GM18867 (cell line): ENCODE data around the gene RALGAPA1.
"Not testable (repeated sequence)": the region's sequence is repeated elsewhere in the genome, so short reads cannot be mapped to it uniquely, and the experiment has no call there.

Experiments used
- ATAC-seq: cut with Tn5 transposase; IDR thresholded peaks from one replicate; pipeline ENCODE4 v1.9.1; 2021; ENCODE audit warnings: mild to moderate bottlenecking, moderate library complexity; ENCODE audit not compliant: unreplicated experiment

RALGAPA1 gene

DNA sequence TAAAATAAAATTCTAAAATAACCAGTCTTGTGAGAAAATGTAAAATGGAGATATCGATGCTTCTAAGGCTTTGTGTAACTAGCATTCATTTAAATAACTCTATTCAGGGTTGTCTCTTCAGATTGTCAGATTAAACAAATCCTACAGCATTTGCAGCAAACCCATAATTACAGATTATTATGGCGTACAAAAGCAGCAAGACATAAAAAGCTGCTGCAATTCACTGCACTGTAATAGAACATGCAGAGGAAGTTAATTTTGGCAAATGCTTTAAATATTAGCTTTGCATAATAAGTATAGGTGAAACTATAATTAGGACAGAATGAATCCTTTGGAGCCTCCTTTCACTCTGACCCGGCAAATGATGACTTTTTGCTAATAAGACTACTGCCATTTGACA is 176.8 kb downstream of the RALGAPA1 start:
- ATAC-seq: no peak

DNA sequence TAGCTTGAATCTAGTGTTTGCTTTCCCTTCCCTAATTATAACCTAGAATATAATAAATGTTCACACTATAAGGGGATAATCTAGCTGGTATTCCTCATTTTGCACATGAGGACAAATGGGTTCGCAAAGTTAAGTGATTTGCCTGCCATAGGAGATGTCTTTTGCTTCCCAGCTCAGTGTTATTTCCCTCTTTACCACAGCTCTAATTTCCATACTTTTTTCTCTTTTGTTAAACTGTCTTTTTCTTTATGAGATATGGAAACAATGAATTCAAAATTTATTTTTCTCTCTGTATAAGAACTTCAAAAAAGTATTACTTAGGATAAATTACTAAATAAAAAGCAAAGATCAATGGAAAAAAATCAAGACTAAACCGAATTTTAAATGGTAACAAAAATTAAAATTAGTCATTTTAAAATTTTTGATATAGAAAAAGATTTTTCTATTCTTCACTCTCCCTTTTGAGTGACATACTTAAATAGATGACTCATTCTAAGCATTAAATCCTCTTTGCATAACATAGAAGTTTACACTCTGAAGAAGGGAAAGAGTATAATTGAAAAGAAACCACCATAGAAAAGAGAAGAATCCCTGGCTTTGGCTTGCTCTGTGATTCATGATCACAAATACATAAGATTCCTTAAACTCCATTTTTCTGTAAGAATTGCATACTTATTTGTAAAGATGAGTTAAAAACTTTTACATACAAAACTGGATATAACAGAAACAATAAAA is 177.9 kb downstream of the RALGAPA1 start:
- ATAC-seq: no peak

DNA sequence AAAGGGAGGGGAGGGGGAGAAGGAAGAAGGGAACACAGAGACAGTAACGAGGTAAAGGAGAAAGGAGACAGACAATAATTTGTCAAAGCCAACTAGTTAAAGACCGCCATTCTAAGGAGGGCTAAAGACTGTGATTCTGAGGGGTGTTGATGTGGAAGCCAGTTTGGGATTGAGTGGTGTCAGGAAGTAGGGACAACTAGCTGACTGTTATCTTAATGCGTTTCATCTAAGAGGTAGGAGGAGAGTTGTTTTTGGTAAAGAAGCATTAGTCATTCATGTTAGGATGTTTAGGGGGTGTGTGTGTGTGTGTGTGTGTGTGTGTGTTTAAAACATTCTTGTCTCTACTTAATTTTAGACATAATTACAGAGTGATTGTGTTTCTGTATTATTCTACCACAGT is 180.1 kb downstream of the RALGAPA1 start:
- no peak for ATAC-seq

DNA sequence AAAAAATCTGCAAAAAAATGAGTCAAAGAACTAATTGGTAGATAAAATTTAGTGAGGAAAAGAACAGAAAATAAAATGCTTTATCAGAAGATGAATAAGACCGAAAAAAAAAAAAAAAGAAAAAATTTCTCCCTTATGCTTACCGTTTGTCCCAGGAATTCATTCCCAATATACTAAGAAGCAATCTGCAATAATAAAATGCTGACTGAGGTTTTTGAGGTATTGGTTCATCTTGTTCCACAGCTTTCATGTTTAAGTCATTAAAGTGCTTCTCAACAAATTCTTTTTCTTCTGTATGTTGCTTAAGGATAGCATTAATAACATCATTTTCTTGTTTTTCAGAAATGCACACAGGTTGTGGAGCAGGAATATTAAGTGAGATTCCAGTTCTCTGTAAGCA is 182.1 kb downstream of the RALGAPA1 start:
- ATAC-seq: not testable (repeated sequence)

DNA sequence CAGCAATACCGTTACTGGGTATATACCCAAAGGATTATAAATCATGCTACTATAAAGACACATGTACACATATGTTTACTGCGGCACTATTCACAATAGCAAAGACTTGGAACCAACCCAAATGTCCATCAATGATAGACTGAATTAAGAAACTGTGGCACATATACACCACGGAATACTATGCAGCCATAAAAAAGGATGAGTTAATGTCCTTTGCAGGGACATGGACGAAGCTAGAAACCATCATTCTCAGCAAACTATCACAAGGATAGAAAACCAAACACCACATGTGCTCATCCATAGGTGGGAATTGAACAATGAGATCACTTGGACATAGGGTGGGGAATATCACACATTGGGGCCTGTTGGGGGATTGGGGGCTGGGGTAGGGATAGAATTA is 187.1 kb downstream of the RALGAPA1 start:
- not testable (repeated sequence) for ATAC-seq

DNA sequence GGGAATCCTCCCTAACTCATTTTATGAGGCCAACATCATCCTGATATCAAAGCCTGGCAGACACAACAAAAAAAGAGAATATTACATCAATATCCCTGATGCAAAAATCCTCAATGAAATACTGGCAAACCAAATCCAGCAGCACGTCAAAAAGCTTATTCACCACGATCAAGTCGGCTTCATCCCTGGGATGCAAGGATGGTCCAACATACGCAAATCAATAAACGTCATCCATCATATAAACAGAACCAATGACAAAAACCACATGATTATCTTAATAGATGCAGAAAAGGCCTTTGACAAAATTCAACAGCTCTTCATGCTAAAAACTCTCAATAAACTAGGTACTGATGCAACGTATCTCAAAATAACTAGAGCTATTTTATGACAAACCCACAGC is 189.1 kb downstream of the RALGAPA1 start:
- not testable (repeated sequence) for ATAC-seq

DNA sequence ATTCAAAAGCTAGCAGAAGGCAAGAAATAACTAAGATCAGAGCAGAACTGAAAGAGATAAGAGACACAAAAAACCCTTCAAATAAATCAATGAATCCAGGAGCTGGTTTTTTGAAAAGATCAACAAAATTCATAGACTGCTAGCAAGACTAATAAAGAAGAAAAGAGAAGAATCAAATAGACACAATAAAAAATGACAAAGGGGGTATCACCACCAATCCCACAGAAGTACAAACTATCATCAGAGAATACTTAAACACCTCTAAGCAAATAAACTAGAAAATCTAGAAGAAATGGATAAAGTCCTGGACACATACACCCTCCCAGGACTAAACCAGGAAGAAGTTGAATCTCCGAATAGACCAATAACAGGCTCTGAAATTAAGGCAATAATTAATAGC is 189.6 kb downstream of the RALGAPA1 start:
- ATAC-seq: not testable (repeated sequence)

DNA sequence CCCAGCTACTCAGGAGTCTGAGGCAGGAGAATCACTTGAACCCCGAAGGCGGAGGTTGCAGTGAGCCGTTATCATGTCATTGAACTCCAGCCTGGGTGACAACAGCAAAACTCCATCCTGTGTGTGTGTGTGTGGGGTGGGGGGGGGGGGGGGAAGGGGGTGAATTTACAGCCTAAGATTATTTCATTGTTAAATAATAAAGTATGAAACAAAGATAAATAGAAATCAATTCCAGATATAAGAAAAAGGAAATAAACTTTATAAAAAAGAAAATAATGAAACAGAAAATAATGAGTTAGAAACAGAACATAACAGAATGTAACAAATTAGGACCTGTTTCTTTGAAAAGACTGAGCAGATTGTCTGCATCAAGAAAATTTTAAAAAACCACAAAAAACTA is 191.6 kb downstream of the RALGAPA1 start:
- no peak for ATAC-seq

DNA sequence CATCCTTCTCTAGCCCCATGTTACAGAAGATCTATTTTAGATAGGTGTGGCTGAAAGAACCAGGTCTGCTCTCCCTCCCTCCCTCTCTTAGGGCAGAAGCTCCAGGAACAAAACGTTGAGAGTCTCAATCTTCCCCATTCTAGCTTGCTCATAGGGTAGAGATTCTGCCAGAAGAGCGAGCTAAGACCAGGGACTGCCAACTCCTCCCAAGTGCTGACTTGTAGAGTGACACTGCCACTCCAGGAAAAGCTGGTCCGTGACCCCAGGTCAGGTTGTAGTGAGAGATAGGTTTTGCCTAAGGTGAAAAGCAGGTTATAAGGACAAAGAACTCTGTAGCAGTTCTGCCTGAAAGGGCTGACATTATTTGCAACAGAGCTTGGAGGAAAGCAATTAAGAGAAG is 201.7 kb downstream of the RALGAPA1 start:
- no peak for ATAC-seq

DNA sequence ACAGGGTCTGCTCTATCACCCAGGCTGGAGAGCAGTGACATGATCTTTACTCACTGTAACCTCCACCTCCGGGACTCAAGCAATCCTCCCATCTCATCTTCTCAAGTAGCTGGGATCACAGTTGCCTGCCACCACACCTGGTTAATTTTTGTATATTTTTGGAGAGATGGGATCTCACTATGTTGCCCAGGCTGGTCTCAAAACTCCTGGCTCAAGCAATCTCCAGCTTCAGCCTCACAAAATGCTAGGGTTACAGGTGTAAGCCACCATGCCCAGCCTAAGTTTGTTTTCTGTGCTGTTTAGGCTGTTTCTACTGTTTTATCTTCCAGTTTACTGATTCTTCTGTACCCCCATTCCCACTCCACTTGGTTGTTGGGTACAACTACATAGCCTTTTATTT is 208.8 kb downstream of the RALGAPA1 start:
- ATAC-seq: no peak

DNA sequence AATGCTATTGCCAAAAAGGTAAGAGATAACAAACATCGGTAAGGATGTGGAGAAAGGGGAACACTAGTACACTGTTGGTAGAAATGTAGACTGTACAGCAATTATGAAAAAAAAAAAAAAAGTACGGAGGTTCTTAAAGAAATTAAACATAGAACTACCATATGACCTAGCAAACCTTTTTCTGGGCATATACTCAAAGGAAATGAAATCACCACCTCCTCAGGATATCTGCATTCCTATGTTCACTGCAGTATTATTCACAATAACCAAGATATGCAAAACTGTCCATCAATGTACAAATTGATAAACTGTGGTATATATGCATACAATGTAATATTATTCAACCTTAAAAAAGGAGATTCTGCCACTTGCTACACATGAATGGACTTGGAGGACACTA is 214.5 kb downstream of the RALGAPA1 start:
- ATAC-seq: no peak

DNA sequence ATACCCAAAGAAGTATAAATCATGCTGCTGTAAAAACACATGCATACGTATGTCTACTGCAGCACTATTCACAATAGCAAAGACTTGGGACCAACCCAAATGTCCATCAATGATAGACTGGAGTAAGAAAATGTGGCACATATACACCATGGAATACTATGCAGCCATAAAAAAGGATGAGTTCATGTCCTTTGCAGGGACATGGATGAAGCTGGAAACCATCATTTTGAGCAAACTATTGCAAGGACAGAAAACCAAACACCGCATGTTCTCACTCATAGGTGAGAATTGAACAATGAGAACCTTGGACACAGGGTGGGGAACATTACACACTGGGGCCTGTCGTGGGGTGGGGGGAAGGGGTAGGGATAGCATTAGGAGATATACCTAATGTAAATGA is 221.7 kb downstream of the RALGAPA1 start:
- not testable (repeated sequence) for ATAC-seq

DNA sequence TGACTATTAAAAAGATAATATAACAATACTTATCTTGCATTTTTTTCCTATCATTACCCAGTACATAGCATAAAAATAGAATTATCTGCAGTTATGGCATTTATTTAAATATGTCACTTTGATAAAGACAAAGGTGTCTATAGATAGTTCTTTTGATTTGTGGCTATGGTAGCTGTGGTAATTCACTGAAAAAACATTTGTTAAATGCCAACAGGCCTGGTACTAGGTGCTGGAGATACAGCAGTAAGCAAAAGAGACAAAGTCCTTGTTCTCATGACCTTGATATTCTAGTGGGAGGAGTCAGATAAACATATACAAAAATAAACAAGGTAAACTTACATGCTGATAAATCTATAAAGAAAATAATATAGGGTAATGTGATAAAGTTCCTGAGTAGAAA is 230.5 kb downstream of the RALGAPA1 start:
- no peak for ATAC-seq

DNA sequence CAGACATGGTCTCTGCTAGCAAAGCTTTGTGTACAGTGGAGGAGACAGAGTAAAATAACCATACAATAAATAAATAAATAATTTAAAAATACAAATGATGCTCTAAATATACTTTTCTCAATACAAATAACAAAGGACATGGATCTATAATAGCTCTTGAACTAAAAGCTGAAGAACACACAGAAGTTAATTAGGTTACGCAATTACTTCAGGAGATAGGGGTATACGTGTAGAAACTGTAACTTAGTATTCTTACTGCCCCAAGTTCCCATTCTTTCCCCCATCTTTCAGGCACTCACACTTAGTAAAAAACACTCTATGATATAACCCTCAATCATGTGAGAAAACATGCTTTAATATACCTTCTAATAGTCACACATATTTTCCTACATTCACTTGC is 231.0 kb downstream of the RALGAPA1 start:
- ATAC-seq: no peak

DNA sequence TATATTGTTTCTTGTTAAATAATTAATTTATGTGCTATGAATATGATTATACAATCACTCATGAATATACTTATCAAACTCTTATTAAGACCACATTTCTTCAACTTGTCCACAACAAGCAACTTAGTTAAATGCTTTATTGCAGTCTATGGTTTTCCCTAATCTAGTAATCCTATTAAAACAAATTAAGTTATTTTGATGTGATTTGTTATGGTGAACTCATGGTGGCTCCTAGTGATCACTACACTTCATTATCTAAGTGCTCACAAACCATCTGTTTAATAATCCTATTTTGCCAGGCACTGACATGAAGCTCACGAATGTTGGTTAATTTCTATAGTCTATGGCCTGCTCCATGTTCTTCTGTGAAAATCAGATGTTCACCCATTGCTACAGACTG is 232.2 kb downstream of the RALGAPA1 start:
- no peak for ATAC-seq

DNA sequence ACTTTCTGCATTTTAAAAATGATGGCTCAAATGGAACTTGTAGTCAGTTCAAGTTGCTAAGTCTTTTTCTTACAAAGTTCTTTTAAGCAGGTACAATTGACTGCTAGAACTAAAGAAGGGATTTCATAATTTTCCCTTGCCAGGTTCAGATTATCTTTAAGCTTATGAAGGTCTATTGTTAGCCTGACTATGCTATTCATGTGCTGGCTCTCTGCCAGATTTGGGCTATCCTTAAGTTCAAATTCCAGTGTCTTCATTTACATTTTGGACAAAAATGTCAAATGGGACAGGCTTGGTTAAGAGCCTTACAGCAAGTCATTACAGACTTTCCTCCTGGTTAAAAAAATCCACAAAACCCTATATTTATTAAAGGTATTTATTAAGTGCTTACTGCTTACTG is 232.8 kb downstream of the RALGAPA1 start:
- no peak for ATAC-seq

DNA sequence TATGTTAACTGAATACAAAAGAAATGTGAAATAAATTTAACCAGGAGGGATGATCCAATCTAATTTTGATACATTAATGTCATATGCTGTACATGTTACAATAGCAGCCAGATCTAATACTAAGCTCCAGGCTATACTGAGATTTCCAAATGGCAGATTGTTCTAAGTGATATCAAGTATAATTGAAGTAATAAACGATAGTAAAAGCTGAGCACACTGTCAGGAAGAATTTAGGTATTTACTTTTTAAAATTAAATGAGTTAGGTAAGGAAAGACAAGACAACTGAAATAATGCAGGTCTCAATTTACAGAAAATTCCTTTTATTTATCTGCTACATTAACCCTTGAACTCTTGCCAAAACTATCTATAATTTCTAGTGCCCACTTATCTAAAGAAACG is 235.2 kb downstream of the RALGAPA1 start:
- no peak for ATAC-seq

DNA sequence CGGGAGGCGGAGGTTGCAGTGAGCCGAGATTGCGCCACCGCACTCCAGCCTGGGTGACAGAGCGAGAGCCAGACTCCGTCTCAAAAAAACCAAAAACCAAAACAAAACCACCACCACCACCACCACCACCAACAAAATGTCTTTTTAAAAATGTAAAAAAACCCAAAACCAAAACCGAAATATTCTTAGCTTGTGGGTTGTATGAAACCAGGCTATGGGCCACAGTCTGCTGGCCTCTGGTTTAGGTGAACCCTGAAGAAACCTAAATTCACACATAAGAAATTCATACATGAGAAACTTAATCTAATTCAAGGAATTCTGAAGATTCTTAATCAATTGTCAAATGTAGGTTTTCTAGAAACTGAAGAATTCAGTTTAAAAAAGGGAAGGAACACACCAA is 237.5 kb downstream of the RALGAPA1 start:
- no peak for ATAC-seq

DNA sequence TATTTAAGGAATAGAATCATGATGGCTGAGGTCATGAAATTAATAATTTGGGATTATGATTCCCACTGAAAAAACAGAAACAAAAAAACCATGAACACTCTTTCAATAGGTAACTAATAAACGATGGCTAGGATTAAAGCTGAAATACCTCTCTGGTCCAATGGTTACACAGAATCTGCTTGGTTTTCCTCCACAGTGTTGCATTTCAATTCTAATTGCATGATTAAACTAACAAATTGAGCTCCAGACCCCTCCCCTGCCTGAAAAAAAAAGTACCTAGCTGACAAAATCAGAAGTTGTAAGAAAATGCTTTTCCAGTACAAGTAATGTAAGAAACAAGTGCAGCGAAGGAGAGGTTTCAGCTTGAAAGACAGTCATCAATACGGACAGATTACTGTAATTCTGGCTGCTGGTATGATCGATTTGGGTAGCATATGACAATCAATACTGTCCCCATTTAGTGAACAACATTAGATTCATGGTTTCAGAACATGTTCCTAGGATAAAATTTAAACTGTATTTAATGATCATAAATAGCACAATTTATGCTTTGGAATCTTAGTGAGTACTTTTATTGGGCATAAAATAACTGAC is 243.1 kb downstream of the RALGAPA1 start:
- no peak for ATAC-seq

DNA sequence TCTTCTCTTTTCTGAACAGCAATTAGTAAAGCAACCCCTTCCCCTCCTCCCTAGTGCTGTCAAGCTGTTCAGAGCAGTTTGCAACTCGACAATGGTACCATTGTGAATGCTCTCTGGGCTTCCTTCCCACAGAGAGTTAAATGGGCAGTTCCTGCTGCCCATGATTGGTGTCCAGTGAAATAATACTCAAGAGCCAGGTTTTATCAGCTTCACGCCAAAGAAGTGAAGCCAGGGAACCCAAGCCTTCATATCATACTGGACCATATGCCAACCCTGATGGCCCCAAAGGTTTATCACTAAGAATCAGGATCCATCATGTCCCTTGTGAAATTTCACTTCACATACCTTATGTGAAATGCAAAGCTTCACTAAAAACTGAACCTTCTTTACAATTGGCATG is 250.4 kb downstream of the RALGAPA1 start:
- ATAC-seq: no peak

DNA sequence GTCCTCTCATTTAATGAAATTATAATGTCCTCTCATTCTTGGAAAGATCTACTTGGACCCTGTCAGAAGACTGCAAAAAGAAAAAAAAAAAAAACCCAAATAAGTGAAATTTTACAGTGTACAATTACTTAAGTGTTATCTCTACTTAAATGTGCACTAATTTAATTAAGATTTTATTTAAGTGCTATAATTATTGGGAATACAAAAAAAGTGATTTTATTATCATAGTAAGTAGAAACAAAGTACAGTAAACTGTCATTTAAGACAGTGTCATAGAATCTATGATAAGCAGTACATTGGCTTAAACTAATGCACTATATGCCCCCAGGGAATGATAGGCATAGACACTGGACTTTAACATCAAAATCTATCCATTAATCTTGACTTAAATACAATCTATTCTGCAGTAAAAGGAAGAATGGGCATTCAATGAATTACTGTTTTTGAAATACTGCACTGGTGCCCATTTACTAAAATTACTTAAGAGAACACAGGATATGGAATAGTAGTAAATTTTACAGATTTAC is 251.8 kb downstream of the RALGAPA1 start:
- no peak for ATAC-seq

DNA sequence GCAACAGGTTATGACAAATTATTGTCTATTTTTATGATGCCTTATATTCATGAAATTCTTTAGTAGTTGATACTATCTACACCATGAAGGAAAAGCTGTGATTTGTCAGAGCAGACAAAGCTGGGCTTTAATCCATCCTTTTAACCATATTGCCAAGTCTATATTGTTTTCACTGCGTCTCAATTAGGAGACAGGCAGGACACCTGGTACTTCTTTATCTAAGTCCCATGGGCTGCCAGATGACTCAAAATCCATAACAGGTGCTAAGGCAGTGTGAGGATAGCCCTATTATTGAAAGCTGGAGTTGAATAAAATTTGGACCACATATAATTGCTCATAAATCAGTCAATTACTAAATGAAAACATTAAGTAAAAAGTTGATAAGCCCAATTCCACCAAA is 252.5 kb downstream of the RALGAPA1 start:
- no peak for ATAC-seq

DNA sequence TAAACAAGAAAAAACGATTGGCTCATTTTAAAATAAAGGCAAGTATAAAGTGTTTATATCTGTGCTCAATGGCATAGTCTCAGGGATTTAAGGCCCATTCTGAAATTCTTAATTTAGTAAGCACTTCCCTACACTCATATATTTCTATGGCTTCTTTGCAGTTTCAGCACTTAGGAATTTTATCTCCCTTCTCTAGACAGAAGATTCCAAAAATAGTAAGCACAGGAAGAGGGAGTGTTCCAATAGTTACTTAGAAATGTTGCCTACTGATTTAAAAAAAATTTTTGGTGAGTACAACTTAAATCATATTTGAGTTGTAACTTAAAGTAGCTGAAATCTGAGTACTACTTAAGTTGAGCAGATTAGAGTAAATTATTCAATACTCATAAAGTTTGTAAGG is 255.3 kb downstream of the RALGAPA1 start:
- no peak for ATAC-seq
